HepG2 (cell line): Measurements from ENCODE around the gene NT5DC2. TPM values are rescaled to one million over a fixed set of nuclear protein-coding genes. Genes with fewer than 3 reads are reported as not detected.

ENCODE experiments used
- ARID4A ChIP-seq: sonication (generic); formaldehyde crosslinking; IDR thresholded peaks from 2 replicates; pipeline ENCODE4 v1.5.0; 2020; ENCODE audit warnings: mild to moderate bottlenecking, missing genetic modification reagents, borderline replicate concordance
- CCDC6 ChIP-seq: sonication (generic); formaldehyde crosslinking; IDR thresholded peaks from 2 replicates; pipeline ENCODE4 v1.8.1; 2022; ENCODE audit warnings: mild to moderate bottlenecking, missing genetic modification reagents, moderate library complexity
- GMEB1 ChIP-seq: sonication (generic); formaldehyde crosslinking; IDR thresholded peaks from 2 replicates; pipeline ENCODE4 v1.5.1; 2020; ENCODE audit warnings: missing genetic modification reagents, mild to moderate bottlenecking, borderline replicate concordance
- HMGXB4 ChIP-seq, 2 experiments: sonication (generic) in 1 of 2; formaldehyde crosslinking in 1 of 2; IDR thresholded peaks; 2 replicates each; pipeline versions ENCODE4 v1.4.0 to v1.6.1; 2018 to 2020; ENCODE audit warnings: missing genetic modification reagents in 2 of 2, borderline replicate concordance in 1 of 2, low read depth in 1 of 2, mild to moderate bottlenecking in 1 of 2, missing biosample characterization in 1 of 2
- KLF11 ChIP-seq: IDR thresholded peaks from 2 replicates; pipeline ENCODE4 v1.6.1; 2016; ENCODE audit warnings: missing compliant biosample characterization
- MNT ChIP-seq: fragments of 450-650 bp; IDR thresholded peaks from 2 replicates; pipeline ENCODE4 v1.6.1; 2016
- REPIN1 ChIP-seq: sonication (generic); formaldehyde crosslinking; IDR thresholded peaks from 2 replicates; pipeline ENCODE4 v1.8.0; 2022; ENCODE audit warnings: missing genetic modification reagents, low read depth, mild to moderate bottlenecking, borderline replicate concordance
- RXRB ChIP-seq: IDR thresholded peaks from 2 replicates; pipeline ENCODE4 v1.6.1; 2016; ENCODE audit warnings: borderline replicate concordance, missing genetic modification reagents, missing compliant biosample characterization
- ZGPAT ChIP-seq: IDR thresholded peaks from 2 replicates; pipeline ENCODE4 v1.6.1; 2016; ENCODE audit warnings: mild to moderate bottlenecking
- ZNF12 ChIP-seq: sonication (generic); formaldehyde crosslinking; IDR thresholded peaks from 2 replicates; pipeline ENCODE4 v1.5.0; 2020; ENCODE audit warnings: missing genetic modification reagents
- ZNF503 ChIP-seq: sonication (generic); formaldehyde crosslinking; IDR thresholded peaks from 2 replicates; pipeline ENCODE4 v1.4.0; 2020; ENCODE audit warnings: missing genetic modification reagents
- ZNF552 ChIP-seq: sonication (generic); formaldehyde crosslinking; IDR thresholded peaks from 2 replicates; pipeline ENCODE4 v1.9.0; 2022; ENCODE audit warnings: missing genetic modification reagents, mild to moderate bottlenecking, borderline replicate concordance
- ZNF672 ChIP-seq: sonication (generic); formaldehyde crosslinking; IDR thresholded peaks from 2 replicates; pipeline ENCODE4 v1.8.1; 2022; ENCODE audit warnings: missing genetic modification reagents
- ZNF775 ChIP-seq: sonication (generic); formaldehyde crosslinking; IDR thresholded peaks from 2 replicates; pipeline ENCODE4 v1.4.0; 2020; ENCODE audit warnings: missing genetic modification reagents, mild to moderate bottlenecking, moderate library complexity, borderline replicate concordance
- polyA plus RNA-seq, 8 experiments: library from polyadenylated mRNA; depleted of rRNA in 3 of 8; stranded (reverse) in 7 of 8; unstranded in 1 of 8; fragments of >200 nt; fragmentation: Illumina TruSeq in 4 of 8; extraction: Trizol in 4 of 8; gene quantifications; 2 replicates each; pipeline versions ENCODE4 v1.2.1 to v1.2.3, GENCODE V29; 2011 to 2016; ENCODE audit warnings: low read depth in 4 of 8, missing spikeins in 1 of 8, mixed read lengths in 1 of 8; ENCODE audit not compliant: insufficient read depth in 1 of 8
- total RNA-seq, 5 experiments: library from RNA; depleted of rRNA; stranded (reverse); fragments of >200 nt; fragmentation: Illumina TruSeq; extraction: Trizol; gene quantifications; 2 replicates each; pipeline ENCODE4 v1.2.3, GENCODE V29; 2016; ENCODE audit warnings: low read depth in 1 of 5

NT5DC2 gene
- total and polyA plus RNA-seq, 2 of the 13 experiments (the other 11 are each of a cell fraction or from before 2014, with no cell fraction given), result 131 to 240 TPM

- TF ChIP-seq ZNF503 (CRISPR knock-in tag) (no peak), ZGPAT (peak; percentile 40; the same call in 1 of the 2 replicates), HMGXB4 (CRISPR knock-in tag; IDR thresholded peaks at IDR 0.05; ENCODE audit: borderline replicate concordance in 1 of 2, low read depth in 1 of 2) (no peak; a peak in 1 of 4 replicates), ZNF12 (CRISPR knock-in tag) (no peak), ZNF672 (no peak), ARID4A (CRISPR knock-in tag) (0 out of 2 replicates have a peak, but pooled peaks have one; percentile 13), GMEB1 (CRISPR knock-in tag) (no peak), REPIN1 (CRISPR knock-in tag) (no peak), RXRB (0 out of 2 replicates have a peak, but pooled peaks have one; percentile 12), CCDC6 (CRISPR knock-in tag) (no peak), ZNF552 (CRISPR knock-in tag) (no peak), KLF11 (no peak), ZNF775 (no peak), MNT (peak; percentile 87)
Observed at GRCh38 chr3:52495777-52496602, 37.7 kb downstream of the NT5DC2 start (continued).
